ENCODE data around the gene XRRA1. TPM values are rescaled to one million over a fixed set of nuclear protein-coding genes. Genes with fewer than 3 reads are reported as not detected.

XRRA1 gene
- total RNA-seq, 4 donors from 2014 or later: 5.9 to 74.2 (median 26.9) TPM

- no peak overlapping the region for H3K4me3 ChIP-seq
- H3K36me3 ChIP-seq: no peaks in the 10 kb centered on the region
- no peak overlapping the region for H3K27ac ChIP-seq
- TF ChIP-seq CTCF (IDR thresholded peaks at IDR 0.05) (no peak), POLR2A (IDR thresholded peaks at IDR 0.05) (no peak)
- H3K27me3 ChIP-seq: no peaks in the 10 kb centered on the region
- H3K9me3 ChIP-seq: no peaks in the 10 kb centered on the region
- intact Hi-C loops (cut with DNase I; ENCODE audit: low total_unique reads): no loop called here
- no peak for DNase-seq
- H3K4me1 ChIP-seq: no peaks in the 10 kb centered on the region
These were observed 9.2 kb upstream of the XRRA1 start for GRCh38 chr11:74957937-74958629.

GRCh38 chr11:74956397-74957015 lies 7.6 kb upstream of the XRRA1 start:
- DNase-seq: no peak
- H3K4me3 ChIP-seq: no peak overlapping the region
- no peaks in the 10 kb centered on the region for H3K27me3 ChIP-seq
- H3K9me3 ChIP-seq: no peaks in the 10 kb centered on the region
- no peaks in the 10 kb centered on the region for H3K36me3 ChIP-seq
- intact Hi-C loops (cut with DNase I; ENCODE audit: low total_unique reads): no loop called here
- no peak for TF ChIP-seq POLR2A (IDR thresholded peaks at IDR 0.05)
- no peak for TF ChIP-seq CTCF (IDR thresholded peaks at IDR 0.05)
- no peaks in the 10 kb centered on the region for H3K4me1 ChIP-seq
- H3K27ac ChIP-seq: no peak overlapping the region

- TF ChIP-seq CTCF (IDR thresholded peaks at IDR 0.05) (no peak), POLR2A (IDR thresholded peaks at IDR 0.05) (no peak)
- intact Hi-C loops (cut with DNase I; ENCODE audit: low total_unique reads): no loop called here
- no peak overlapping the region for H3K27ac ChIP-seq
- peaks cover 5 to 10% of the 10 kb centered on the region in 2 donors for H3K4me1 ChIP-seq
- H3K27me3 ChIP-seq: no peaks in the 10 kb centered on the region
- no peaks in the 10 kb centered on the region for H3K36me3 ChIP-seq
- no peak overlapping the region for H3K4me3 ChIP-seq
- no peak for DNase-seq
- no peaks in the 10 kb centered on the region for H3K9me3 ChIP-seq
These were observed 5.3 kb upstream of the XRRA1 start for GRCh38 chr11:74954199-74954598.

- Histone ChIP-seq H3K4me3 (no peak overlapping the region), H3K27me3 (no peaks in the 10 kb centered on the region), H3K4me1 (peaks cover 5 to 11% of the 10 kb centered on the region in 2 donors), H3K36me3 (no peaks in the 10 kb centered on the region), H3K9me3 (no peaks in the 10 kb centered on the region), H3K27ac (no peak overlapping the region)
- TF ChIP-seq CTCF (IDR thresholded peaks at IDR 0.05): no peak
- TF ChIP-seq POLR2A (IDR thresholded peaks at IDR 0.05): no peak
- no peak for DNase-seq
- intact Hi-C loops (cut with DNase I; ENCODE audit: low total_unique reads): no loop called here
These were observed 4.6 kb upstream of the XRRA1 start for GRCh38 chr11:74953451-74953850.

- Histone ChIP-seq H3K9me3 (no peaks in the 10 kb centered on the region), H3K4me3 (no peak overlapping the region), H3K27me3 (no peaks in the 10 kb centered on the region), H3K36me3 (no peaks in the 10 kb centered on the region), H3K4me1 (peaks cover 5 to 17% of the 10 kb centered on the region in 2 donors), H3K27ac (no peak overlapping the region)
- TF ChIP-seq CTCF (IDR thresholded peaks at IDR 0.05) (no peak), POLR2A (IDR thresholded peaks at IDR 0.05) (no peak)
- intact Hi-C loops (cut with DNase I; ENCODE audit: low total_unique reads): no loop called here
- no peak for DNase-seq
These were observed 3.9 kb upstream of the XRRA1 start for GRCh38 chr11:74952752-74953151.

Data from uterus (tissue), 4 donors.